HepG2 (cell line): ENCODE data around the gene TMEM134. TPM values are rescaled to one million over a fixed set of nuclear protein-coding genes. Genes with fewer than 3 reads are reported as not detected.

Experiments used
- ATAD3A ChIP-seq: sonication (generic); formaldehyde crosslinking; IDR thresholded peaks from 2 replicates; pipeline ENCODE4 v1.4.0; 2020; ENCODE audit warnings: missing genetic modification reagents
- EED ChIP-seq: sonication (generic); formaldehyde crosslinking; IDR thresholded peaks from 2 replicates; pipeline ENCODE4 v1.5.0; 2020; ENCODE audit warnings: mild to moderate bottlenecking, missing genetic modification reagents
- ELK4 ChIP-seq: sonication (generic); formaldehyde crosslinking; IDR thresholded peaks from 2 replicates; pipeline ENCODE4 v1.9.0; 2021; ENCODE audit warnings: missing genetic modification reagents, borderline replicate concordance
- MAF1 ChIP-seq: sonication (generic); formaldehyde crosslinking; IDR thresholded peaks from 2 replicates; pipeline ENCODE4 v1.5.0; 2020; ENCODE audit warnings: missing genetic modification reagents, borderline replicate concordance
- PAXIP1 ChIP-seq: sonication (generic); formaldehyde crosslinking; conservative IDR thresholded peaks from 2 replicates; pipeline ENCODE4 v1.4.0; 2020; ENCODE audit warnings: mild to moderate bottlenecking, missing genetic modification reagents, moderate library complexity
- SAFB2 ChIP-seq: sonication (generic); formaldehyde crosslinking; IDR thresholded peaks from 2 replicates; pipeline ENCODE4 v1.5.1; 2020; ENCODE audit warnings: missing genetic modification reagents, low read depth, mild to moderate bottlenecking, borderline replicate concordance
- SCMH1 ChIP-seq: sonication (generic); formaldehyde crosslinking; IDR thresholded peaks from 2 replicates; pipeline ENCODE4 v1.9.0; 2021; ENCODE audit warnings: missing genetic modification reagents, mild to moderate bottlenecking, borderline replicate concordance
- SP4 ChIP-seq: sonication (generic); formaldehyde crosslinking; IDR thresholded peaks from 2 replicates; pipeline ENCODE4 v1.8.1; 2023; ENCODE audit warnings: mild to moderate bottlenecking, missing genetic modification reagents
- STAG1 ChIP-seq: sonication (generic); formaldehyde crosslinking; IDR thresholded peaks from 2 replicates; pipeline ENCODE4 v1.4.0; 2020; ENCODE audit warnings: missing genetic modification reagents
- YY1 ChIP-seq: IDR thresholded peaks from 2 replicates; pipeline ENCODE4 v1.6.1; 2011; ENCODE audit warnings: low read length, low read depth, moderate library complexity, mild to moderate bottlenecking; ENCODE audit not compliant: insufficient read depth, insufficient replicate concordance
- ZFP41 ChIP-seq: sonication (generic); formaldehyde crosslinking; IDR thresholded peaks from 2 replicates; pipeline ENCODE4 v1.4.0; 2020; ENCODE audit warnings: mild to moderate bottlenecking, missing genetic modification reagents, borderline replicate concordance
- ZKSCAN1 ChIP-seq: fragments of 150-350 bp; IDR thresholded peaks from 2 replicates; pipeline ENCODE4 v1.6.1; 2014; ENCODE audit warnings: low read length
- ZMYM2 ChIP-seq: sonication (generic); formaldehyde crosslinking; IDR thresholded peaks from 2 replicates; pipeline ENCODE4 v1.8.0; 2022; ENCODE audit warnings: mild to moderate bottlenecking, missing genetic modification reagents
- ZNF33A ChIP-seq: sonication (generic); formaldehyde crosslinking; IDR thresholded peaks from 2 replicates; pipeline ENCODE4 v1.5.1; 2020; ENCODE audit warnings: missing genetic modification reagents, mild to moderate bottlenecking, moderate library complexity, borderline replicate concordance
- ZNF414 ChIP-seq: sonication (generic); formaldehyde crosslinking; IDR thresholded peaks from 2 replicates; pipeline ENCODE4 v1.5.0; 2020; ENCODE audit warnings: missing genetic modification reagents
- ZNF441 ChIP-seq: sonication (generic); formaldehyde crosslinking; IDR thresholded peaks from 2 replicates; pipeline ENCODE4 v1.7.0; 2021; ENCODE audit warnings: missing genetic modification reagents, borderline replicate concordance
- ZNF788 ChIP-seq: sonication (generic); formaldehyde crosslinking; IDR thresholded peaks from 2 replicates; pipeline ENCODE4 v1.5.0; 2020; ENCODE audit warnings: mild to moderate bottlenecking, missing genetic modification reagents, borderline replicate concordance
- ZNF800 ChIP-seq: sonication (generic); formaldehyde crosslinking; IDR thresholded peaks from 2 replicates; pipeline ENCODE4 v1.4.0; 2020; ENCODE audit warnings: missing genetic modification reagents
- polyA plus RNA-seq, 8 experiments: library from polyadenylated mRNA; depleted of rRNA in 3 of 8; stranded (reverse) in 7 of 8; unstranded in 1 of 8; fragments of >200 nt; fragmentation: Illumina TruSeq in 4 of 8; extraction: Trizol in 4 of 8; gene quantifications; 2 replicates each; pipeline versions ENCODE4 v1.2.1 to v1.2.3, GENCODE V29; 2011 to 2016; ENCODE audit warnings: low read depth in 4 of 8, missing spikeins in 1 of 8, mixed read lengths in 1 of 8; ENCODE audit not compliant: insufficient read depth in 1 of 8
- total RNA-seq, 5 experiments: library from RNA; depleted of rRNA; stranded (reverse); fragments of >200 nt; fragmentation: Illumina TruSeq; extraction: Trizol; gene quantifications; 2 replicates each; pipeline ENCODE4 v1.2.3, GENCODE V29; 2016; ENCODE audit warnings: low read depth in 1 of 5
- TF ChIP-seq, protein P1 (sequence below): sonication (generic); formaldehyde crosslinking; IDR thresholded peaks from 2 replicates; pipeline ENCODE4 v1.5.0; 2020; ENCODE audit warnings: mild to moderate bottlenecking, missing genetic modification reagents

TMEM134 gene
- total and polyA plus RNA-seq, 2 of the 13 experiments (the other 11 are each of a cell fraction or from before 2014, with no cell fraction given): 6.9 to 26.9 TPM

GRCh38 chr11:67504950-67505581 lies 36.0 kb upstream of the TMEM134 start, which contains the start of gene PITPNM1 (continued):
- 0 out of 2 replicates have a peak, but pooled peaks have one; percentile 27 for TF ChIP-seq ZNF441 (CRISPR knock-in tag)
- no peak for TF ChIP-seq PAXIP1 (CRISPR knock-in tag)
- TF ChIP-seq EED (CRISPR knock-in tag): no peak
- TF ChIP-seq ZNF33A: no peak
- no peak for TF ChIP-seq ZNF788
- 0 out of 2 replicates have a peak, but pooled peaks have one; percentile 44 for TF ChIP-seq ZNF800 (CRISPR knock-in tag)
- TF ChIP-seq MAF1 (CRISPR knock-in tag): no peak
- no peak for TF ChIP-seq ZFP41 (CRISPR knock-in tag)
- TF ChIP-seq, protein P1, sequence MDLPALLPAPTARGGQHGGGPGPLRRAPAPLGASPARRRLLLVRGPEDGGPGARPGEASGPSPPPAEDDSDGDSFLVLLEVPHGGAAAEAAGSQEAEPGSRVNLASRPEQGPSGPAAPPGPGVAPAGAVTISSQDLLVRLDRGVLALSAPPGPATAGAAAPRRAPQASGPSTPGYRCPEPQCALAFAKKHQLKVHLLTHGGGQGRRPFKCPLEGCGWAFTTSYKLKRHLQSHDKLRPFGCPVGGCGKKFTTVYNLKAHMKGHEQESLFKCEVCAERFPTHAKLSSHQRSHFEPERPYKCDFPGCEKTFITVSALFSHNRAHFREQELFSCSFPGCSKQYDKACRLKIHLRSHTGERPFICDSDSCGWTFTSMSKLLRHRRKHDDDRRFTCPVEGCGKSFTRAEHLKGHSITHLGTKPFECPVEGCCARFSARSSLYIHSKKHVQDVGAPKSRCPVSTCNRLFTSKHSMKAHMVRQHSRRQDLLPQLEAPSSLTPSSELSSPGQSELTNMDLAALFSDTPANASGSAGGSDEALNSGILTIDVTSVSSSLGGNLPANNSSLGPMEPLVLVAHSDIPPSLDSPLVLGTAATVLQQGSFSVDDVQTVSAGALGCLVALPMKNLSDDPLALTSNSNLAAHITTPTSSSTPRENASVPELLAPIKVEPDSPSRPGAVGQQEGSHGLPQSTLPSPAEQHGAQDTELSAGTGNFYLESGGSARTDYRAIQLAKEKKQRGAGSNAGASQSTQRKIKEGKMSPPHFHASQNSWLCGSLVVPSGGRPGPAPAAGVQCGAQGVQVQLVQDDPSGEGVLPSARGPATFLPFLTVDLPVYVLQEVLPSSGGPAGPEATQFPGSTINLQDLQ (CRISPR knock-in tag): 0 out of 2 replicates have a peak, but pooled peaks have one; percentile 3
- TF ChIP-seq SP4 (CRISPR knock-in tag): peak; percentile 55; the same call in 1 of the 2 replicates
- TF ChIP-seq ZMYM2 (CRISPR knock-in tag): no peak
- TF ChIP-seq SCMH1: no peak
- TF ChIP-seq ELK4 (CRISPR knock-in tag): no peak
- TF ChIP-seq ZNF414 (CRISPR knock-in tag): no peak
- no peak for TF ChIP-seq ATAD3A (CRISPR knock-in tag)
- TF ChIP-seq STAG1 (CRISPR knock-in tag): no peak
- TF ChIP-seq SAFB2: no peak; the same call in 1 of the 2 replicates
- peak; percentile 39 for TF ChIP-seq YY1
- no peak for TF ChIP-seq ZKSCAN1
